Fibroblast of skin of abdomen (primary cell): ENCODE data around the gene TIMM44. TPM values are rescaled to one million over a fixed set of nuclear protein-coding genes. Genes with fewer than 3 reads are reported as not detected.

Experiments
- DNase-seq: peaks from one replicate; pipeline ENCODE4 v3.0.0-alpha.2; 2013
- polyA plus RNA-seq, 2 experiments: library from polyadenylated mRNA; unstranded; fragments of 120-200 nt; gene quantifications; one replicate each; pipeline ENCODE4 v1.2.1, GENCODE V29; 2013; ENCODE audit not compliant: insufficient read length in 2 of 2

Gene TIMM44, protein sequence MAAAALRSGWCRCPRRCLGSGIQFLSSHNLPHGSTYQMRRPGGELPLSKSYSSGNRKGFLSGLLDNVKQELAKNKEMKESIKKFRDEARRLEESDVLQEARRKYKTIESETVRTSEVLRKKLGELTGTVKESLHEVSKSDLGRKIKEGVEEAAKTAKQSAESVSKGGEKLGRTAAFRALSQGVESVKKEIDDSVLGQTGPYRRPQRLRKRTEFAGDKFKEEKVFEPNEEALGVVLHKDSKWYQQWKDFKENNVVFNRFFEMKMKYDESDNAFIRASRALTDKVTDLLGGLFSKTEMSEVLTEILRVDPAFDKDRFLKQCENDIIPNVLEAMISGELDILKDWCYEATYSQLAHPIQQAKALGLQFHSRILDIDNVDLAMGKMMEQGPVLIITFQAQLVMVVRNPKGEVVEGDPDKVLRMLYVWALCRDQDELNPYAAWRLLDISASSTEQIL
- 92.0 TPM for polyA plus RNA-seq (2013, experiment 1 of 2; ENCODE audit: insufficient read length)
- 87.9 TPM for polyA plus RNA-seq (2013, experiment 2 of 2; ENCODE audit: insufficient read length)

DNA sequence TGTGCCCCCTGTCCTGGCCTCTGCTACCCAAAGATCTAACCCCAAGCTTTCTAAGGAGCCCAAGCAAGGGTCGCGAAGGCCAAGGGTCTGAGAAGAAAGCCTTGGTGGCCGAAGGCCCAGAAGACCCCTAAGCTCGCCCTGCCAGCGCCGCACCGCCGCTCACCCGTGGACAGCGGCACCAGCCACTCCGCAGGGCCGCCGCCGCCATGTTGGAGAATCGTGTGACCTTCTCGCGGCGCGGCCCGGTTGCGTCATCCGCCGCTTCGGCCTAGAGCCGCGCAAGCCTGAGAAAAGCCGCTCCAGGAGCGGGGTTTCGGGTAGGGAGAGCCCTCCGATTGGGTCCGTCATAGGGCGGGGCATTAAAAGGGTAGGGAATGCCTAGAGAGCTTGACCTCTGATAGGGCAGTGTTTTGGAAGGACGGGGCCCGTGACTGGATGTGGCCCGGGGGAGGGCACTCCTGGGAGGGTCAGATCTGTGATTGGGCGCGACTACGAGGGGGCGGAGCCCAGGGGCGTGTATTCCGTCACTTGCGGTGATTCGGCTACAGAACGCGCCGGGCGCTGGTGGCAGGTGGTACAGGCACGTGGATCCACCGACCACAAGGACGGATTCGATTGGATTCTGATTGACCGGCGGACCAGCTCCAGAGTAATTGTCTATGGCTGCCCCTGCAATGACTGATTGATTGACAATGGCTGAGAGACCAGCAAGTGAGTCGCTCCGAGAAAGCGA, at the start of gene TIMM44:
TIMM44 (minus strand) TSS at position 223 of the 733 bp plus-strand sequence; CDS start at position 208, 15 bp downstream.
- DNase-seq, result peak; percentile 100

- DNase-seq, result no peak
Measured at GRCh38 chr19:7992575-7992974, 49.1 kb upstream of the TIMM44 start.

- DNase-seq, result peak; percentile 33
Measured at GRCh38 chr19:7989071-7989575, 45.7 kb upstream of the TIMM44 start.

DNA sequence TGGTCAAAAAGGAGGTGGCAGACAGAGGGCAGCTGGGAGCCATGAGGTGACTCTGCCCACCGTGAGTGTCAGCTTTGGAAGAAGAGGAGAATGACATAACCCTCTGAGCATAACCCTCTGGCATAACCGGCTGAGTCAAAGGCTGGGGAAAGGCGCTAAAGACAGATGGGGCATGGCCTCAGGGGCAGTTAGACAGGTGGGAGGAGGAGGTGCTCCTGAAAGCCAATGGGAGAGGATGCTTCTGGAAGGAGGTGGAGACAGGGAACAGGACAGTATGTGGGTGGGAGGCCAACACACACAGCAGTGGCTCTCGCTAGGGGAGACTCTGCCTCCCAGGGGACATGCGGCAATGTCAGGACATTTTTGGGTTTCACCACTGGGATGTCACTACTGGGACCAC, 44.8 kb upstream of the TIMM44 start:
- no peak for DNase-seq

DNA sequence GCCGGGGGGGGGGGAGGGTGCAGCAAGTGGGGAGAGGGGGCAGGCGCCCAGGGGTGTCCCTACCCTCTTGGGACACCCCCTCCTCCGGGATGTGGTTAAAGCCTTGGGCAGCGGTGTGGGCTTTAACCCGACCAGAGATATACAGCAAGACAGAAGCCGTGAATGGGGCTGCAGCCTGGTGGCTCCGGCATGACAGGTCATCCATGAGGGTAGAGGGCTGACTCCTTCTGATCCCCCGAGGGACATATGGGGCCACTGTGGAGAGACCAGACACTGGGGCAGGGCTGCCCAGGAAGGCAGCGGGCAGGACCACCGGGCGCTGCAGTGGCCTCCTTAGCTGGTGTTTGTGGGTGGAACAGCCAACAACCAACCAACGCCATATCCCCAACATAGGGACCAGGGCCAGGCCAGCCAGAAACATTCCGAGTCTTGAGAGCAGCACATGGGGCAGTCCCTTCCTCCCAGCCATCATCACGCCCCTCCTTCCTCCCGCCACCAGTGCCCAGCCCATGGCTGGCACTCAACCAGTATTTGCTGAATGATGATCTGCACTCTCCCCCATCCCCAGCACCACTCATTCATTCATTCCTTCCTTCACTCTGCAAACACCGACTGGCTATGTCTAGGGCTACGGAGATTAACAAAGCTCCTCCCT, 43.8 kb upstream of the TIMM44 start:
- no peak for DNase-seq

DNA sequence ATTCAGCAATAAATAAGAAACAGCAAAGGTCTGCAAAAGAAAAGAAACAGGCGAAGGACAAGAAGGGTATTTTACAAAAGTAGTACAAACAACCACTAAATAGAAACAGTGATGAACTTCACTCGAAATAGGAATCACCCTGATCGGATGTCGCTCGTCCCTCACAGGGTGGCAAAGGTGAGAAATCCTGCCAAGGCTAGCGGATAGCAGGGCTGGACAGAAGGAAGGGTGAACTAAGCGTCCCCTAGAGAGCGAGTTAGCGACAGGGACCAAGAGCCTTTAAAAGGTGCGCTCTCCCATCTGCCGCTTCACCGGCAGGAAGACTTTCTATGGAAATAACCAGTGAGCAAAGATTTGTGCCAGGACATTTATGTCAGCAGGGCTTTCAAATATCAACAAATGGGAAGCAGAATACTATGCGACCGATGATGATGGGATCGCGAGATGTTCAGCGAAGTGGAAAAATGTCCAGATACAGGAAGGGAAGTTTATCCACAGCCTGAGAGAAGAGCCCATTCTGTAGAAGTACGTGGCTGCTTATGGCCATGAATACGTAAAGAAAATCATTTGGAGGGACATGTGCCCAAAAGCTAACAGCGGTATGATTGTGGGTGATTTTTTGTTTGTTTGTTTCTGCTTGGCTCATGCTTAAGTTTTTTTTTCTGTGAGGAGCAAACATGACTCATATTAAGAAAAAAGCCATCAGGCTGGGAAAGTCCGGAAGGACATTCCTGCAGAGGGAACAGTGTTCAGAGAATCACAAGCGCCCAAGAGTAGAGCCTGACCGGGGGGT, 43.1 kb upstream of the TIMM44 start:
- peak; percentile 31 for DNase-seq

- DNase-seq, result no peak
Measured at GRCh38 chr19:7985481-7985911, 42.0 kb upstream of the TIMM44 start.

GRCh38 chr19:7983995-7984837, 40.8 kb upstream of the TIMM44 start:
- DNase-seq, result no peak

- DNase-seq, result no peak
Measured at GRCh38 chr19:7983286-7983950, 40.0 kb upstream of the TIMM44 start.

- DNase-seq, result no peak
Measured at GRCh38 chr19:7982651-7983099, 39.2 kb upstream of the TIMM44 start.

DNA sequence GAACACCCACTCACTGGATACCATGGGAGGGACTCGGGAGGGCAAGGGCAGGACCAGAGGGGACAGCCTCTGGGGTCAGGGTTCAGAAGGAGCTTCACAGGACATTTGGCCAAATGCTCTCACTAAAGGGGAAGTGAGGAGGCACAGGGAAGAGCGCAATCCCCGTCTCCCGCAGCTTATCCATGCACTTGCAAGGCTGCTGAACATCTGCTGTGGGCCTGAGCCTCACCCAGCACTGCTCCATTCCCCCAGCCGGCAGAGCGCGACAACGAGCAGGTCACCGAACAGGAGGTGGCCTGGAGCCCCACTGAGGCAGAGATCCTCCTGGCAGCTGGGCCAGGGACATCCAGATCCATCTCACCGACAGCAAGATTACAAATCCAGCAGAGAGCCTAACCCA, 38.6 kb upstream of the TIMM44 start:
- DNase-seq, result no peak

DNA sequence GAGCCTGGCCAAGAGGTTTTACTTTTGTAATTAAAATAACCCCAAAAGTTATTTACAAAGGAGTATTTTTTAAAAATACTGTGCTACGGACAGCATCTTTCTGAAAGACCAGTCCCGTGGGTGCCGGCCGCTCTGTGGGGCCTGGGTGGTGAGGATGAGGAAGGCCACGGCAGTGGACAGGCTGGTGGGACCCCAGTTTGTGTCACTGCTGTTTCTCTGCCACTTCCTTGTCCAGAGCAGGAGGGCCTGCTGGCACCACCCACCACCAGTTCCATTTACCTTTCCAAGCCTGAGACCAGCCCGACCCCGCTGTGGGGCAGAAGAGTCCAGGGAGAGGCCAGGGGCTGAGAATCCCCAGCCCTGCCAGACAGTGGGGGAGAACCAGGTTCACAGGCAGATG, 38.2 kb upstream of the TIMM44 start:
- no peak for DNase-seq

DNA sequence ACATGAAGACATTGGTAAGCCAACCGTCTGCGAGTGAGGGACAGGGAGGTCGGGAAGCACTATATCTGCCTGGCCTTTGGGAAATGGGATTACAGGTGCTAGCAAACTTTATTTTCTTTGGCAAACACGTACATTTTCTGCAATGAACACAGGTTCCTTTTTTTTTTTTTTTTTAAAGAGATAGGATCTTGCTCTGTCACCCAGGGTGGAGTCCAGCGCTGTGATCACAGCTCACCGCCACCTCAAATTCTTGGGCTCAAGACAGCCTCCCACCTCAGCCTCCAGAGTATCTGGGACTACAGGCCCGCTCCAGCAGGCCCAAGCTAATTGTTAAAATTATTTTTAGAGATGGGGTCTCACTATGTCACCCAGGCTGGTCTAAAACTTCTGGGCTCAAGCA, 37.7 kb upstream of the TIMM44 start:
- DNase-seq, result no peak

- DNase-seq, result no peak
Measured at GRCh38 chr19:7980635-7981121, 37.2 kb upstream of the TIMM44 start.

DNA sequence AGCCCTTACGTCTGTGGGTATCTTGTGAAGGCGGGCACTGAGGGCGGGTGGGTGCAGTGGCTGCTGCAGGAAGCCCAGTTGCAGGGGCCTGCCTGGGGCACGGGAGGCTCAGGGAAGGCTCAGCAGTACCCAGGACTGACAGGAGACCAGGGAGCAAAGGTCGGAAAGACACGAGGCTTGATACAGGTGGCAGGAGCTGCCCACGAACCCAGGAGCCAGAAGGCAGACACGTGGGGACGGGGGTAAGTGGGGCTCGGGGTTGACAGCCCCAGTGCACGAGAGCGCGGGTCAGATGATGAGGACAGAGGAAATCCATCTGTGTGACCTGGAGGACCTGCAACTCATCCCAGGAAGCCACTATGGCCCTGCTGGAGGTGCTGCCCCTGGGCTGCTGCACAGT, 36.7 kb upstream of the TIMM44 start:
- DNase-seq, result no peak

DNA sequence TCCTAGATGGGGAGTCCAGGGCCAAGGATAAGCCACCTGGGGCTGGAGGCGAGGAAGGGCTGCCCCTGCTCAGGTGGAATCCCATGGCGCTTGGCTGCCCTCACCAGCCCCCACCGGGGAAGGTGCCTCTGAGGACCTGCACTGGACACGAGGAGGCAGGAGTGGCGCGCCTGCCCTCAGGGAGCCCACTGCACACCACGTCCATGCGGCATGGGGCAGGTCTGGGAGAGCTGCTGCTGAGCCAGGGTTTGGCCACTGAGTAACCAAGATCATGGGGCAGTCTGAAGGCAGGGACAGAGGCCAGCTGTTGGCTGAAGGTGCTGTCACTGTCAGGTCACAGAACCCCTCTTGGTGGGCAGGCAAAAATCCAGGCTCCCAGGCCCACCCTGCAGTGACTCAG, 36.1 kb upstream of the TIMM44 start:
- DNase-seq, result no peak

- no peak for DNase-seq
Measured at GRCh38 chr19:7979011-7979410, 35.5 kb upstream of the TIMM44 start.

- DNase-seq, result no peak
Measured at GRCh38 chr19:7978179-7978825, 34.8 kb upstream of the TIMM44 start.

DNA sequence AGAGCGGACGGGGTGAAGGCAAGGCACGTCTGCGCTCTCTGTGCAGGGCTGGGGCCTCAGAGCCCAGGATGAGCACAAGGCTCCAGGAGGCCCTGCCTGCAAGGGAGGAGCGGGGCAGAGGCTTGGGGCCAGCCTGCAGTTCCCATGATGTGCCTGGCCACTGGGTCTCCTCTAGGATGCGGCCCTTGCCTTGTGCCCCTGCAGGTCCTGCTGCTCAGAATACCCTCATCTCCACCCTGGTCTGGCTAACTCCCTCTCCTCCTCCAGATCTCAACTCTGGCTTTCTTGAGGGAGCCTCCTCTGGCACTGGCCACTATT, 34.2 kb upstream of the TIMM44 start:
- no peak for DNase-seq
